GM12878 (cell line): ENCODE measurements around the gene P4HA1. TPM values are rescaled to one million over a fixed set of nuclear protein-coding genes. Genes with fewer than 3 reads are reported as not detected.

Experiments used
- ATAC-seq: fragments of 200-7000 bp; cut with Tn5 transposase; 3 replicates; pipeline ENCODE4 v1.9.1; 2020; ENCODE audit warnings: mild to moderate bottlenecking, moderate library complexity
- BruUV-seq: library from RNA; stranded (reverse); fragments of 400-500 nt; replicated peaks from 2 replicates; lab custom pipeline; 2021; lab: Mats Ljungman, UMichigan
- CTCF ChIA-PET: fragments of 300-600 bp; sonication (Branson Sonifier 250); formaldehyde crosslinking; extraction: SDS; loops from one replicate; lab custom pipeline; 2021; ENCODE audit warnings: inconsistent platforms; lab: Yijun Ruan, JAX
- POLR2A ChIA-PET: fragments of 350-600 bp; formaldehyde crosslinking; extraction: SDS; loops from one replicate; lab custom pipeline; 2021; ENCODE audit warnings: inconsistent platforms; lab: Charles Lee
- RAD21 ChIA-PET: fragments of 300-600 bp; sonication (Branson Sonifier 250); formaldehyde crosslinking; loops from one replicate; lab custom pipeline; 2023; ENCODE audit warnings: antibody characterized with exemption; ENCODE audit not compliant: unreplicated experiment; lab: Charles Lee
- SMC1A ChIA-PET: fragments of 300-600 bp; sonication (Branson Sonifier 250); formaldehyde crosslinking; loops from one replicate; lab custom pipeline; 2023; ENCODE audit not compliant: unreplicated experiment, uncharacterized antibody; lab: Charles Lee
- DNase-seq: peaks from one replicate; pipeline ENCODE4 v3.0.0-alpha.2; 2011; ENCODE audit warnings: low read depth, low spot score
- FAIRE-seq: peaks from 3 replicates; lab custom pipeline; 2011; peaks lifted over from hg19 to GRCh38; lab: Jason Lieb, UNC
- H2AFZ ChIP-seq: 2 replicates; pipeline ENCODE4 v1.6.0; 2011; ENCODE audit warnings: low read depth, low read length, control low read depth; ENCODE audit not compliant: control insufficient read depth
- H3K27ac ChIP-seq: 2 replicates; pipeline ENCODE4 v1.5.1; 2011; ENCODE audit warnings: control low read depth; ENCODE audit not compliant: control insufficient read depth, insufficient read depth
- H3K27me3 ChIP-seq, 2 experiments: replicated peaks in 1 of 2; 2 replicates each; pipeline versions ENCODE4 v1.6.0 to v1.6.1; 2011; ENCODE audit warnings: low read length in 1 of 2; ENCODE audit not compliant: control insufficient read depth in 2 of 2, insufficient read depth in 2 of 2
- H3K36me3 ChIP-seq, 2 experiments: 2 replicates each; pipeline ENCODE4 v1.5.1; 2011; ENCODE audit warnings: low read length in 1 of 2; ENCODE audit not compliant: control insufficient read depth in 2 of 2, insufficient read depth in 2 of 2
- H3K4me1 ChIP-seq: 2 replicates; pipeline ENCODE4 v1.6.1; 2011; ENCODE audit warnings: mild to moderate bottlenecking, low read length, moderate library complexity, mixed read lengths; ENCODE audit not compliant: control insufficient read depth, insufficient read depth
- H3K4me2 ChIP-seq: 2 replicates; pipeline ENCODE4 v1.6.0; 2011; ENCODE audit warnings: control low read depth; ENCODE audit not compliant: control insufficient read depth, insufficient read depth
- H3K4me3 ChIP-seq: fragments of 200-600 bp; sonication (generic); 2 replicates; pipeline ENCODE4 v1.5.1; 2016
- H3K79me2 ChIP-seq: 2 replicates; pipeline ENCODE4 v1.6.0; 2011; ENCODE audit warnings: low read length; ENCODE audit not compliant: control insufficient read depth, insufficient read depth
- H3K9ac ChIP-seq: 2 replicates; pipeline ENCODE4 v1.8.0; 2011; ENCODE audit warnings: low read length, control low read depth, mixed read lengths; ENCODE audit not compliant: control insufficient read depth, insufficient read depth
- H3K9me3 ChIP-seq: replicated peaks from 3 replicates; pipeline ENCODE4 v1.5.1; 2011; ENCODE audit warnings: mild to moderate bottlenecking, low read length; ENCODE audit not compliant: control insufficient read depth, insufficient read depth
- H4K20me1 ChIP-seq: 2 replicates; pipeline ENCODE4 v1.6.0; 2011; ENCODE audit not compliant: control insufficient read depth, insufficient read depth
- CHD1 ChIP-seq: IDR thresholded peaks from 2 replicates; pipeline ENCODE4 v1.6.1; 2012; ENCODE audit warnings: low read depth, low read length, improper control_type of control experiment
- E4F1 ChIP-seq: fragments of 450-650 bp; IDR thresholded peaks from 2 replicates; pipeline ENCODE4 v1.6.1; 2018; ENCODE audit warnings: borderline replicate concordance, mild to moderate bottlenecking; ENCODE audit not compliant: partially characterized antibody
- EED ChIP-seq: sonication (generic); IDR thresholded peaks from 2 replicates; pipeline ENCODE4 v1.6.1; 2016; ENCODE audit warnings: antibody characterized with exemption, low read depth
- EP300 ChIP-seq, 2 experiments: fragments of 150-350 bp in 1 of 2; IDR thresholded peaks; 2 replicates each; pipeline ENCODE4 v1.6.1; 2011 to 2012; ENCODE audit warnings: low read depth in 2 of 2, low read length in 2 of 2, borderline replicate concordance in 1 of 2, improper control_type of control experiment in 1 of 2, inconsistent platforms in 1 of 2; ENCODE audit not compliant: control insufficient read depth in 1 of 2
- HSF1 ChIP-seq: fragments of 150-350 bp; IDR thresholded peaks from 2 replicates; pipeline ENCODE4 v1.6.1; 2014; ENCODE audit warnings: mild to moderate bottlenecking, low read depth, low read length
- JUND ChIP-seq: IDR thresholded peaks from 2 replicates; pipeline ENCODE4 v1.6.1; 2012; ENCODE audit warnings: low read depth, mild to moderate bottlenecking, low read length, improper control_type of control experiment, moderate library complexity
- MEF2A ChIP-seq: IDR thresholded peaks from 2 replicates; pipeline ENCODE4 v1.6.1; 2011; ENCODE audit warnings: low read depth, mild to moderate bottlenecking, low read length, moderate library complexity; ENCODE audit not compliant: insufficient read depth
- NFIC ChIP-seq: IDR thresholded peaks from 2 replicates; pipeline ENCODE4 v1.6.1; 2012; ENCODE audit warnings: low read depth, mild to moderate bottlenecking, inconsistent platforms, low read length, moderate library complexity
- PAX8 ChIP-seq: fragments of 450-650 bp; IDR thresholded peaks from 2 replicates; pipeline ENCODE4 v1.6.1; 2017; ENCODE audit warnings: mild to moderate bottlenecking, moderate library complexity
- POLR2A ChIP-seq: IDR thresholded peaks from 2 replicates; pipeline ENCODE4 v1.6.1; 2011; ENCODE audit warnings: low read depth, mild to moderate bottlenecking, low read length
- RBBP5 ChIP-seq: fragments of 200-600 bp; sonication (generic); conservative IDR thresholded peaks from 2 replicates; pipeline ENCODE4 v1.6.1; 2016
- SPI1 ChIP-seq: IDR thresholded peaks from 2 replicates; pipeline ENCODE4 v1.6.1; 2011; ENCODE audit warnings: low read depth, mild to moderate bottlenecking, low read length, moderate library complexity, borderline replicate concordance; ENCODE audit not compliant: insufficient read depth
- STAT3 ChIP-seq: IDR thresholded peaks from 2 replicates; pipeline ENCODE4 v1.6.1; 2011; ENCODE audit warnings: low read depth, low read length, improper control_type of control experiment
- TBL1XR1 ChIP-seq: IDR thresholded peaks from 2 replicates; pipeline ENCODE4 v1.6.1; 2012; ENCODE audit warnings: low read depth, low read length, improper control_type of control experiment
- ZNF24 ChIP-seq: fragments of 450-650 bp; IDR thresholded peaks from 2 replicates; pipeline ENCODE4 v1.6.1; 2017; ENCODE audit warnings: antibody characterized with exemption, mild to moderate bottlenecking
- WGBS: methylation state at CpG from one replicate; pipeline ENCODE4 v1.1.6; 2016; ENCODE audit warnings: low lambda C conversion rate; ENCODE audit not compliant: insufficient replicate concordance, insufficient coverage; ENCODE audit errors: missing lambda C conversion rate; 5-methylcytosine and 5-hydroxymethylcytosine counted together
- in situ Hi-C: fragments of 300-500 bp; cut with MboI; formaldehyde crosslinking; loops from 9 replicates; pipeline ENCODE4 v1.14.3; 2018; ENCODE audit warnings: mixed read lengths
- intact Hi-C: fragments of 100-400 bp; cut with micrococcal nuclease; formaldehyde crosslinking; loops from one replicate; pipeline ENCODE4 v1.14.2; 2022; ENCODE audit not compliant: unreplicated experiment
- polyA plus RNA-seq, 11 experiments: library from polyadenylated mRNA; depleted of rRNA in 4 of 11; unstranded in 6 of 11; stranded (reverse) in 5 of 11; fragments of >200 nt; fragmentation: Nextera tagmentation in 4 of 11; fragmentation: Illumina TruSeq in 1 of 11; extraction: Ambion mirVana in 4 of 11; extraction: Trizol in 1 of 11; gene quantifications; 1 replicate in 1 of 11; 2 replicates in 10 of 11; pipeline versions ENCODE4 v1.2.1 to v1.2.3, GENCODE V29; 2011 to 2016; ENCODE audit warnings: inconsistent platforms in 2 of 11, missing spikeins in 2 of 11, low read depth in 1 of 11
- total RNA-seq, 4 experiments: library from RNA; depleted of rRNA in 3 of 4; stranded (reverse); fragments of >200 nt in 3 of 4; fragmentation: Illumina TruSeq in 1 of 4; extraction: Trizol in 1 of 4; gene quantifications; 2 replicates each; pipeline versions ENCODE4 v1.2.1 to v1.2.3, GENCODE V29; 2013 to 2021

Gene P4HA1
- total and polyA plus RNA-seq, 10 of the 15 experiments (the other 5 are each of a cell fraction or from before 2014, with no cell fraction given): 15.0 to 160 (median 24.1) TPM

GRCh38 chr10:73117976-73118743 lies 21.5 kb upstream of the P4HA1 start:
- FAIRE-seq (peak; percentile 18), ATAC-seq (peak; percentile 89), DNase-seq (peak; percentile 83)
- intact Hi-C loops (no loop called here), in situ Hi-C loops (no loop called here)
- ChIA-PET CTCF (interaction anchor here (1.0 to 2.0 kb wide), 5 partner anchors 8 to 41 kb away, joined by 3 to 14 read pairs (median 3); partner anchors contain the start of genes NUDT13 and P4HA1), POLR2A (interaction anchor here (0.5 to 4.5 kb wide), 9 partner anchors 18 to 601 kb away, joined by 3 to 37 read pairs (median 3); partner anchors contain the start of gene P4HA1), SMC1A (interaction anchor here (0.9 to 1.6 kb wide), 8 partner anchors 21 to 99 kb away, joined by 3 to 7 read pairs (median 4); partner anchors contain the start of genes FAM149B1 and P4HA1), RAD21 (interaction anchor here (0.8 to 1.7 kb wide), 5 partner anchors 15 to 41 kb away, joined by 3 to 33 read pairs (median 3); partner anchors contain the start of gene P4HA1)
- Histone ChIP-seq H3K27me3 (no peaks in the 10 kb centered on the region), H4K20me1 (no peaks in the 10 kb centered on the region), H2AFZ (peak overlapping the region; percentile 48; the same call in 1 of the 2 replicates), H3K79me2 (no peaks in the 10 kb centered on the region), H3K4me1 (peaks cover 20% of the 10 kb centered on the region), H3K27ac (peak overlapping the region; percentile 96), H3K36me3 (peaks cover 0 to 5% of the 10 kb centered on the region in 2 experiments; a peak in 1 of 4 replicates), H3K9me3 (no peaks in the 10 kb centered on the region), H3K4me2 (peak overlapping the region; percentile 89), H3K4me3 (0 out of 2 replicates have a peak overlapping the region, but pooled peaks have one; percentile 2), H3K9ac (peak overlapping the region; percentile 66)
- TSS peak; percentile 32 for BruUV-seq
- 9% methylated on average over 5 of the region's 5 CpGs for WGBS
- 0 out of 2 replicates have a peak, but pooled peaks have one; percentile 46 for TF ChIP-seq PAX8
- no peak for TF ChIP-seq POLR2A
- peak; percentile 84 for TF ChIP-seq JUND
- no peak for TF ChIP-seq STAT3
- TF ChIP-seq RBBP5: no peak; the same call in 1 of the 2 replicates
- peak; percentile 97 for TF ChIP-seq MEF2A
- peak; percentile 89 for TF ChIP-seq TBL1XR1
- peak; percentile 77 for TF ChIP-seq NFIC
- TF ChIP-seq ZNF24: peak; percentile 54; the same call in 1 of the 2 replicates
- peak; percentile 62 to 86 for TF ChIP-seq EP300 (IDR thresholded peaks at IDR 0.05; ENCODE audit: borderline replicate concordance in 1 of 2, control insufficient read depth in 1 of 2, low read depth in 2 of 2, low read length in 2 of 2)
- TF ChIP-seq SPI1: no peak
- peak; percentile 65; the same call in 1 of the 2 replicates for TF ChIP-seq CHD1
- TF ChIP-seq E4F1: no peak
- TF ChIP-seq EED: no peak
- 0 out of 2 replicates have a peak, but pooled peaks have one; percentile 64 for TF ChIP-seq HSF1
